ENCODE results near the gene PRDM10.
A peak's percentile ranks its signal among the peaks of the same experiment; 100 is the strongest.
"Not testable (repeated sequence)": the region's sequence is repeated elsewhere in the genome, so short reads cannot be mapped to it uniquely, and the experiment has no call there.

Gene PRDM10

GRCh38 chr11:129918361-129918760, 84.3 kb downstream of the PRDM10 start:
- no peak overlapping the region for H3K4me3 ChIP-seq (ENCODE audit: low read depth, low read length)

- H3K4me3 ChIP-seq (ENCODE audit: low read depth, low read length) = no peak overlapping the region
Measured at GRCh38 chr11:129917231-129917630, 85.4 kb downstream of the PRDM10 start.

- no peak overlapping the region for H3K4me3 ChIP-seq (ENCODE audit: low read depth, low read length)
Measured at GRCh38 chr11:129911298-129911697, 91.3 kb downstream of the PRDM10 start.

- H3K4me3 ChIP-seq (ENCODE audit: low read depth, low read length) = no peak overlapping the region
Measured at GRCh38 chr11:129910360-129910759, 92.3 kb downstream of the PRDM10 start.

GRCh38 chr11:129905402-129905801, 97.2 kb downstream of the PRDM10 start:
- H3K4me3 ChIP-seq (ENCODE audit: low read depth, low read length) = no peak overlapping the region

GRCh38 chr11:129896062-129896461, 106.6 kb downstream of the PRDM10 start:
- H3K4me3 ChIP-seq (ENCODE audit: low read depth, low read length) = peak overlapping the region; percentile 38

GRCh38 chr11:129895126-129896041, 107.3 kb downstream of the PRDM10 start, which contains the start of gene NFRKB:
Gene NFRKB (minus strand): TSS chr11:129895578. CDS start chr11:129892849, 2,729 bp downstream.
- peak within 1 kb of the TSS; percentile 81 for H3K4me3 ChIP-seq (ENCODE audit: low read depth, low read length)

GRCh38 chr11:129894278-129895125, 108.1 kb downstream of the PRDM10 start:
- H3K4me3 ChIP-seq (ENCODE audit: low read depth, low read length) = peak overlapping the region; percentile 81

GRCh38 chr11:129888451-129888850, 114.2 kb downstream of the PRDM10 start:
- H3K4me3 ChIP-seq (ENCODE audit: low read depth, low read length) = no peak overlapping the region

GRCh38 chr11:129885381-129885780, 117.3 kb downstream of the PRDM10 start:
- H3K4me3 ChIP-seq (ENCODE audit: low read depth, low read length) = no peak overlapping the region

- no peak overlapping the region for H3K4me3 ChIP-seq (ENCODE audit: low read depth, low read length)
Measured at GRCh38 chr11:129884581-129884980, 118.1 kb downstream of the PRDM10 start.

GRCh38 chr11:129881570-129882170, 121.0 kb downstream of the PRDM10 start:
- no peak overlapping the region for H3K4me3 ChIP-seq (ENCODE audit: low read depth, low read length)

GRCh38 chr11:129880311-129880710, 122.3 kb downstream of the PRDM10 start:
- H3K4me3 ChIP-seq (ENCODE audit: low read depth, low read length) = no peak overlapping the region

GRCh38 chr11:129871914-129872313, 130.7 kb downstream of the PRDM10 start:
- no peak overlapping the region for H3K4me3 ChIP-seq (ENCODE audit: low read depth, low read length)

GRCh38 chr11:129868626-129869025, 134.0 kb downstream of the PRDM10 start:
- H3K4me3 ChIP-seq (ENCODE audit: low read depth, low read length) = not testable (repeated sequence)

- H3K4me3 ChIP-seq (ENCODE audit: low read depth, low read length) = no peak overlapping the region
Measured at GRCh38 chr11:129866311-129866710, 136.3 kb downstream of the PRDM10 start.

GRCh38 chr11:129865701-129866100, 136.9 kb downstream of the PRDM10 start:
- no peak overlapping the region for H3K4me3 ChIP-seq (ENCODE audit: low read depth, low read length)

- H3K4me3 ChIP-seq (ENCODE audit: low read depth, low read length) = no peak overlapping the region
Measured at GRCh38 chr11:129864811-129865210, 137.8 kb downstream of the PRDM10 start.

GRCh38 chr11:129861702-129862522, 140.7 kb downstream of the PRDM10 start:
- H3K4me3 ChIP-seq (ENCODE audit: low read depth, low read length) = no peak overlapping the region

GRCh38 chr11:129856036-129856435, 146.6 kb downstream of the PRDM10 start:
- H3K4me3 ChIP-seq (ENCODE audit: low read depth, low read length) = no peak overlapping the region

Measured in iPS-11a (cell line).